ENCODE results near the gene PLCG1.

The PLCG1 gene

GRCh38 chr20:41219824-41220223, 82.5 kb downstream of the PLCG1 start:
- no peak for DNase-seq

GRCh38 chr20:41221614-41222218, 84.4 kb downstream of the PLCG1 start:
- DNase-seq = no peak

GRCh38 chr20:41222296-41222695, 85.0 kb downstream of the PLCG1 start:
- no peak for DNase-seq

- DNase-seq = no peak
These were observed 85.4 kb downstream of the PLCG1 start for GRCh38 chr20:41222703-41223102.

- no peak for DNase-seq
These were observed 85.8 kb downstream of the PLCG1 start for GRCh38 chr20:41223112-41223511.

- no peak for DNase-seq
These were observed 86.9 kb downstream of the PLCG1 start for GRCh38 chr20:41224281-41224680.

GRCh38 chr20:41225091-41225490, 87.7 kb downstream of the PLCG1 start:
- peak; percentile 42 for DNase-seq

GRCh38 chr20:41226426-41226825, 89.1 kb downstream of the PLCG1 start:
- no peak for DNase-seq

Measured in NCI-H69 (cell line).